Measurements from ENCODE around the gene SCGB1C2. TPM values are rescaled to one million over a fixed set of nuclear protein-coding genes. Genes with fewer than 3 reads are reported as not detected.

The SCGB1C2 gene
- total and polyA plus RNA-seq, 9 donors = not detected

DNA sequence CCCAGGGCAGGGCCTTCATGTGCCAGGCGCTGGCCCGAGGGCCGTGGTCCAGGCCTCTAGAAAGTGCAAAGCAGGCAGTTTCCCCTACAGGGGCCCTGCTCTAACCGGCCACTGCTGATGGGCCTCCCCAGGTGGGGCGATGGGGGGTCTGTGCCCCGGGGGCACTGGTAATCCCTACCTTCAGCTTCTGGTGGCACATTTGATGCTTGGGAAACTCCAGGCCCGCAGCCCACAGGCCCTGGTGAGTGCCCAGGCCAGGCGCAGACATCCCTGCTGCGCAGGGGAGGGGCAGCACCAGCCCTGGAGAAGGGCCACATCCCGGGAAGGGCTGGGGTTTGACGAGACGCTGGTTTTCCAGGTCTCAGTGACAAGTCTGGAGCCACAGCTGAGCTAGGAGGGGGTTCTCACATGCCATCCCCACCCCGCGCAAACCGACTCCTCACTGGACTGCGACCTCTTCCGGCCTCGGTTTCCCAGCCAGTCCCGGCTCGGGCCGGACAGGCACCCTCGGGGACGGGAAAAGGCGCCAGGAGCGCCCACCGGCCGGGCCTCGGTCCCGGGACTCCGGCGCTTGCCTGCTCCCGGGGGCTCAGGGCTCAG, 42.5 kb downstream of the SCGB1C2 start:
- no peak overlapping the region for H3K4me3 ChIP-seq
- peaks cover 5% of the 10 kb centered on the region for H3K27me3 ChIP-seq
- no peak overlapping the region for H3K27ac ChIP-seq
- H3K9me3 ChIP-seq = no peaks in the 10 kb centered on the region
- DNase-seq = no peak
- WGBS, 3 donors = 20 to 42% (median 29%) methylated on average over 18 to 32 of the region's 32 CpGs
- TF ChIP-seq POLR2A (IDR thresholded peaks at IDR 0.05) (no peak), CTCF (IDR thresholded peaks at IDR 0.05) (no peak), EP300 (IDR thresholded peaks at IDR 0.05) (no peak)
- peaks cover 2% of the 10 kb centered on the region for H3K4me1 ChIP-seq (ENCODE audit: insufficient read depth)
- no peaks in the 10 kb centered on the region for H3K36me3 ChIP-seq
- intact Hi-C loops (cut with DNase I) = loop anchor here in 1 of 4 donors (5.0 kb wide), 1 partner anchor 207 kb away; no protein-coding TSS in a partner anchor

DNA sequence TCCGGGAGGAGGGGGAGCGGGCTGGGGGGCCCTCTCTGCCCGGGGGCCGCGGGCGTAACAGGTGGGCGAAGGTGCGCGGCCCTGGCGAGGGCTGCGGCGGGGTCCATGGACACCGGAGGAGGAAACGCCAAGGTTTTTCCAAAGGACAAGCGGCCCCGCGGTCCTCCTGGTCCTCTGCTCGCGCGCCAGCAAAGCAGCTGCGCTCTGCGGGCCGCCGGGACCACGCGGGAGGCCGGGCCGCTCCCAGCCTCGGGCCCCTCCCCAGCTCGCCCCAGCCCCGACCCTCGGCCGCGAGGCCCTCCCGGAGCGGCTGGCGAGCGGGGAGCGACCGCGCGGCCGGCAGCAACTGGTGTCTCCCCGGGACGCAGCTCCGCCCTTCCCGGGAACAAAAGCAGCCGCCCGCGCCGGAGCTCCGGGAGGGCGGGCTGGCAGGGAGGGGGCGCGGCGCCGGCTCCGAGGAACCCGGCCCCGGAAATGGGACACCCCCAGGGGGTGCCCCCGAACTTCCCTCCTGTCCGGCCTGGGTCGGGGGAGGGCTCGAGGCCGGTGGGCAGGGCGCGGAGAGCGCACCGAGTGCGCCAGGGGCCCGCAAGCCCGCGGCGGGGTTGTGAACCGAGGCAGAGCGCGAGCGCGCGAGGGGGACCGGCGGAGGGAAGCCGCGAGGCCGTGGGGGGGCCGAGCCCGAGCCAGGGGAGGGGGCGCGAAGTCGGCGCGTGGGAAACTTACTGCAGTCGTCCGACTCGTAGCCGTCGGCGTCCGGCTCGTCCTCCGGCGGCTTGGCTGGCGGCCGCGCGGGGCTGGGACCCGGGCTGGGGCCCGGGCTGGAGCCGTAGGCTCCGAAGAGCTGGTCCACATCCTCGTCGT, 43.2 kb downstream of the SCGB1C2 start:
- Histone ChIP-seq H3K4me1 (ENCODE audit: insufficient read depth) (peaks cover 2% of the 10 kb centered on the region), H3K9me3 (no peaks in the 10 kb centered on the region), H3K36me3 (no peaks in the 10 kb centered on the region), H3K4me3 (peak overlapping the region; percentile 17), H3K27me3 (peaks cover 5% of the 10 kb centered on the region), H3K27ac (no peak overlapping the region)
- TF ChIP-seq EP300 (IDR thresholded peaks at IDR 0.05) = no peak
- TF ChIP-seq POLR2A (IDR thresholded peaks at IDR 0.05) = no peak
- no peak for TF ChIP-seq CTCF (IDR thresholded peaks at IDR 0.05)
- 1 to 2% (median 1%) methylated on average over 63 to 112 of the region's 112 CpGs for WGBS, 3 donors
- DNase-seq = no peak
- intact Hi-C loops (cut with DNase I) = loop anchor here in 1 of 4 donors (5.0 kb wide), 1 partner anchor 207 kb away; no protein-coding TSS in a partner anchor

- Histone ChIP-seq H3K4me3 (peak within 1 kb of the TSS; percentile 17), H3K36me3 (no peaks in the 10 kb centered on the region), H3K9me3 (no peaks in the 10 kb centered on the region), H3K27me3 (peaks cover 5% of the 10 kb centered on the region), H3K4me1 (ENCODE audit: insufficient read depth) (peaks cover 2% of the 10 kb centered on the region), H3K27ac (no peak within 1 kb of the TSS)
- TF ChIP-seq EP300 (IDR thresholded peaks at IDR 0.05) = no peak
- no peak for TF ChIP-seq CTCF (IDR thresholded peaks at IDR 0.05)
- no peak for TF ChIP-seq POLR2A (IDR thresholded peaks at IDR 0.05)
- peak in 3 of 5 donors; percentile 42 to 70 (median 66) for DNase-seq
- intact Hi-C loops (cut with DNase I) = loop anchor here in 1 of 4 donors (5.0 kb wide), 1 partner anchor 206 kb away; no protein-coding TSS in a partner anchor
- 2% methylated on average over 33 to 120 of the region's 120 CpGs for WGBS, 3 donors
Observed at GRCh38 chr17:181245-182049, 44.1 kb downstream of the SCGB1C2 start, which contains the start of gene DOC2B. TSS of gene DOC2B (minus strand) at chr17:181650. CDS start at chr17:181479, 171 bp downstream.

All from ovary (tissue), 9 donors.